Fibroblast of upper back skin (primary cell): ENCODE data around the gene PRM1.
A peak's percentile ranks its signal among the peaks of the same experiment; 100 is the strongest.

Experiments
- DNase-seq: peaks from one replicate; pipeline ENCODE4 v3.0.0-alpha.2; 2013

Gene PRM1

DNA sequence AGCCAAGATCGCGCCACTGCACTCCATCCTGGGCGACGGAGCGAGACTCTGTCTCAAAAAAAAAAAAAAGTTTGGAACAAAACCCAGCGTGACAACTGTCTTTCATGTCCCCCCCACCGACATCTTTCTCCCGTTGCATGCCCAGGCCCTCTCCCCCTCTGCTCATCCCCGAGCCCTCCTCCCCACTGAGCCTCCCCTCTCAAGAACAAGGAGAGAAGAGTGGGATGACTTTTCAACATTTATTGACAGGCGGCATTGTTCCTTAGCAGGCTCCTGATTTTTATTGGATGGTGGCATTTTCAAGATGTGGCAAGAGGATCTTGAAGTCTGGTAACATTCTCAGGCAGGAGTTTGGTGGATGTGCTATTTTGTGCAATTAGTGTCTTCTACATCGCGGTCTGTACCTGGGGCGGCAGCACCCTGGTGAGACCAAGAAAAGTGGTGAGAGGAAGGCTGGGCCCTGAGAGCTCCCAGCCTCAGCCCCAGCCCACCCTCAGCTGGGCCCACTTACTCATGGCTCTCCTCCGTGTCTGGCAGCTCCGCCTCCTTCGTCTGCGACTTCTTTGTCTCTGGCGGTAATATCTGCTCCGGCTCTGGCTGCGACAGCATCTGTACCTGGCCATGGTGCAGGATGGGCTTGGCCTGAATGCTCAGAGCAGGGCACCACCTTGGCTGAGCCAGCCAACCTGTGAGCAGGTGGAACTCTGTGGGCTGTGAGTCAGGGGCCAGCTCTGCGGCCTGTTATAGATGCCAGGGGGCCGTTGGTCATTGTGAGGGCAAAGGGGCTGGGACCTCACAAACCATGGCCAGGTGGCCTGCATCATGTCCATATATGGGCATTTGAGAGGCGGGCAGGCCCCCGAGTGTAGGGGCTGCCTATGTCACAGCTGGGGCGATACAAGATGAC lies at the start of gene PRM1:
Gene PRM1, minus strand, starts transcription at position 715 of the 907 bp plus-strand sequence. Its CDS starts 92 bp downstream, at position 623.
- no peak for DNase-seq

DNA sequence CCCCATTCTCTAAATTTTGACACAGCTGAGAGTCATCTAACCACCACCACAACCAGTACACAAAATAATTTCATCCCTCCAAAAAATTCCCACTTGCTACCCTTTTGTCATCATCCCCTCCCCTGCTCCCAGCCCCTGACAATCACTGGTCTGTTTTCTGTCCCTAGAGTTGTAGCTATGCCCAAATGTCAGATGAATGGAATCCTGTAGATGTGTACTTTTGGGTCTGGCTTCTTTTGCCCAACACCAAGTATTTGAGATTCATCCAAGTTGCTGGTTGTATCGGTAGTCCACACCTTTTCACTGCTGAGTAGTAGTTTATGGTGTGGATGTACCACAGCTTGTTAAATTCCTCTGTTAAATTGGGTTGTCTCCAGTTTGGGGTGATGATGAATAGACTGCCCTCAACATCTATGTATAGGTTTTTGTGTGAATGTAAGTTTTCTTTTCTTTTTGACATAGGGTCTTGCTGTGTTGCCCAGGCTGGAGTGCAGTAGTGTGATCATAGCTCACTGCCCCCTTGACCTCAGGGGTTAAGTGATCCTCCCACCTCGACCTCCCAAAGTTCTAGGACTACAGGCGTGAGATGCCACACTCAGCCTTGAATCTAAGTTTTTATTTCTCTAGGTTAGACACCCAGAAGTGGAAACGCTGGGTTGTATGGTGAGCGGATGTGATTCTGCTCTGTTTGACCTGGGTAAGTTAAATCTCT lies 49.6 kb upstream of the PRM1 start:
- DNase-seq, result no peak

- no peak for DNase-seq
These were observed 48.8 kb upstream of the PRM1 start for GRCh38 chr16:11329891-11330290.

- peak; percentile 71 for DNase-seq
These were observed 48.0 kb upstream of the PRM1 start for GRCh38 chr16:11329071-11329491.

DNA sequence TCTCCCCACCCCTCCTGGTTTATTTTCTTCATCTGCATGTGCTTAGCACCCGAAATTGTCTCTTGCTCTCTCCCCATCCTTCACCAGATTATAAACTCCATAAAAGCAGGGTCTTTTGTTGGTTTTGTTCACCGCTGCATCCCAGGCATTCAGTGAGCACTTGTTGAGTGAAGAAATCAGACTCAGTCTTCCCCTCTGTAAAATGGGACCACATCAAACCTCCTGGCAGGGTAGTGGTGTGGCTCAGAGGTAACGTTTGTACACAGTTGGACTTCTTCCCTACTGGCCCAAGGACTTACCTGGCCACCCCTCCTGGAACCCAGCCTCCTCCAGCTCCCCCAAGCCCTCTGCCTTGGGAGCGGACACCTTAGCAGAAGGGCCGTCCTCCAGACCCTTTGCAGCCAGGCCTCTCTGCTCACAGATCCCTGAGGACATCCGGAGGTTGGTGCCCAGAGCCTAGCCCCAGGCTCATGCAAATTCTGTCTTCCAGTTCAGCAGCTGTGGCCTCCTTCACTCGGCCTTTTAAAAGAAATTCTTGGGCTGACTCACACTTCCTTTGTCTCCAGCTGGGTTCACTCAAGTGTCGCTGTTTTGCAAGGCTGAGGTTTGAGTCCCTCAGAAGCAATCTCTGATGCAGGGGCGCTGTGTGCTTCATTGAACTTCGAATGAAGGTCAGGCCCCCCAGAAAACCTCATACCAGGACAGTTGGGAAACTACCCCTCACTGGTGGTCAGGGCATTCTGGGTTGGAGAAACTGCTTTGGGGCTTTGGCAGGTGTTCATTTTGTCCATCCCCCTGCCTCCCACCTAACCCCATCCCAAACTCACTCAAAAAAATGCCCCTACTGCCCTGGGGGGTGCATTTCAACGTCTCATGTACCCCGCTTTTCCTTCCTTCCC lies 47.3 kb upstream of the PRM1 start:
- DNase-seq, result peak; percentile 97

GRCh38 chr16:11327277-11328171 lies 46.4 kb upstream of the PRM1 start:
- no peak for DNase-seq

GRCh38 chr16:11326737-11327276 lies 45.7 kb upstream of the PRM1 start:
- DNase-seq, result no peak

- no peak for DNase-seq
These were observed 45.1 kb upstream of the PRM1 start for GRCh38 chr16:11326084-11326736.

DNA sequence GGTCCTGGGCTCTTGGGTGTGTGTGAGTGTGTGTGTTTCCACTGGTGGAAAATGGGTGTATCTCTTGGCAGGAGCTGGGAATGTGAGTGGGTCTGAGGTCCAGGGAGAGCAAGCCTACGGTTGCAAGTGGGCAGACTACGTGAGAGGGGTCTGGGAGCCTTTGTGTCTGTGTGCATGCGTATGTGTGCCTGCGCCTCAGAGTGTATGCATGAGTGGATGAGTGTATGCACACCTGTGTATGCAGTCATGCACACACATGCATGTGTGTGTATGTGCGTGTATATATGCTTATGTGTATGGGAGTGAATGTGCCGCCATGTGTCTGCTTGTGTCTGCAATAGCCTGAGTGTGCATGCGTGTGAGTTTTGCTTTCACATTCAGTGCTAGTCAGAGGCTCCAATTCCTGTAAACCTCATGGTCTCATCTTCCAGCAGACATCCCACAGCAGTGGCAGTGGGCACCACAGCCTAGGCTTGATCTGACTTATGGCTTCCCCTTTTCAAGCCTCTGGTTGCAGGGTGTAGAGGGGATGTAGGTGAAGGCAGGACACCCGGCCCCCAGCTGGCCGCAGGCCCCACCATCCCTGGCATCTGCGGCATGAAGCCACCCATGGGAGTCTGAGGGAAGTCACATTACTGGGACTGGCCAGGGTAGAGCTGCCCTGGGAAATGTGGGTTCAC lies 44.4 kb upstream of the PRM1 start:
- no peak for DNase-seq

GRCh38 chr16:11323551-11324336 lies 42.6 kb upstream of the PRM1 start:
- no peak for DNase-seq

- DNase-seq, result no peak
These were observed 41.7 kb upstream of the PRM1 start for GRCh38 chr16:11322823-11323222.

DNA sequence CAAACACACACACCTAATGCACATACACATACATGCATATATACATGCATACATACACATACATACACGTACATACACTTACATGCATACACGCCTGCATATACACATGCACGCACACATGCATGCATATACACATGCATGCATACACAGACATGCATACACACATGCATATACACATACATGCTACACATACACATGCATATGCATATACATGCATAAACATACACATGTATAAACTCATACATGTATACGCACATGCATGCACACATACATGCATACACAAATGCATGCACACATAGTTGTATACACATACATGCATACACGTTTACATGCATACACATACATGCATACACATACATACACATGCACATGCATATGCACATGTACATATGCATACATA lies 40.5 kb upstream of the PRM1 start:
- DNase-seq, result no peak

- DNase-seq, result no peak
These were observed 39.0 kb upstream of the PRM1 start for GRCh38 chr16:11320170-11320569.

GRCh38 chr16:11319529-11320146 lies 38.5 kb upstream of the PRM1 start:
- peak; percentile 32 for DNase-seq

DNA sequence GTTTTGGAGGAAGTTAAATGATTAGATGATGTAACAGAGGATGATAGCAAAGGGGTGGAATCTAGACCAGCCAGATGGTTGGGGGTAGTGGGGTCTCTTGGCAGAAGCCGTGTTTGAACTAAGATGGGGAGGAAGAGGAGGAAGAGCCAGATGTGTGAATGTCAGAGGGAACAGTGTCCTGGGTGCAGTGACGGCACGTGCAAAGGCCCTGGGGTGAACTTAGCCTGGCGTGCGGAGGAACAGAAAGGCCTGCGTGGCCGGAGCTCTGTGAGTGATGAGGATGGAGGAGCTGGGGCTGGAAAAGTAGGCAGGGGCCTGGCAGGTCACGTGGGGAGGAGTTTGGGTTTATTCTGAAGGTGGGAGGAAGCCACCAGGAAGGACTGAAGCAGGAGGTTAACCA lies 37.7 kb upstream of the PRM1 start:
- no peak for DNase-seq

DNA sequence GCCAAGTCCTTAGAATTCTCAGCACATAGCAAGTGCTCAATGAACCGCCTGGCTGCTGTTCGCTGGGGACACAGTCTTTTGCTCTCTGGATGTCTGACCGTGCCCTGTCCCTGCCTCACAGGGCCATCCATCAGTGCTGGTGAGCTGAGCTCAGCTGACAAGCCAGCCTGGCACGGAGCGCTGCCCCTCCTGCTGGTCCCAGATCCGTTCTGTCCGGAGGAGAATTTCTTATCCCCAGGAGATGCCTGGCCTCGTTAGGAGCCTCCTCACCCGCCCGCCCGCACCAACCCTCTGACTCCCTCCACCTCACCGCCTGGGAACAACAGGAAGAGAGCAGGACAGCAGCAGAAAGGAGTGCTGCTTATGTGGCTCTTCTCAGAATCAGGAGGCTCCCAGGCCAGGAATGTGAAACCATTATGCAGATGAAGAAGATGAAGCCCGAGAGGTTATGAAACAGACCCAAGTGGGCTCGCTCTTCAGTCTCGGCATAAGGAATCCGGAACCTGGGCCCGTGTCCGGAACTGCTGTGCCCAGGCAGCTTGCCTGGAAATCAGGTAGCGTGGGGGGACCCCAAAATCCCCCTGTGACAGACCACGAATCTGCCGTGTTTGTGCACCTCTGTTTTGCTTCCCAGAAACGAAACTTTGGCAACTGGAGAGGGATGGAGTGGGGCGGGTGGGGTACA lies 35.3 kb upstream of the PRM1 start:
- DNase-seq, result peak; percentile 43

GRCh38 chr16:11315510-11315909 lies 34.4 kb upstream of the PRM1 start:
- peak; percentile 95 for DNase-seq

DNA sequence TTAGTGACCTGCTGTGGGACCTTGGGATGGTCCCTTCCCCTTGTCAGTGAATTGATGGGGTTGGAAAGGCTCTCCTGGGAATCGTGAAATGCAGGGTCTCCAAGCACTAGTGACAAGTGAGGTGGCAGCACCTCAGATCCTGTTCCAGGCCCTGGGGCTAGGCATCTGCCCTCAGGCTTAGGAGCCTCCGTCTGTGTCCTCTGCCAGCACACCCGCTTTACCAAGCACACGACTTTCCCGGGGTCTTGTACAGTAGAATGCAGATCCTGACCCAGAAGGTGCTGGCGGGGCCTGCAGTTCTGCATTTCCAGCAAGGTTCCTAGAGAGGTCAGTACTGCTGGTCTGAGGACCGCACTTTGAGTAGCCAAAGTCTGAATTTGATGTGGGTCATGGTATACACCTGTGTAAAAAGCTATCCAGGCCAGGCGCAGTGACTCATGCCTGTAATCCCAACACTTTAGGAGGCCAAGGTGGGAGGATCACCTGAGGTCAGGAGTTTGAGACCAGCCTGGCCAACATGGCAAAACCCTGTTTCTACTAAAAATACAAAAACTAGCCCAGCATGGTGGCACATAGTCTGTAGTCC lies 33.3 kb upstream of the PRM1 start:
- DNase-seq, result no peak
